ENCODE measurements around the gene SRMS.

The SRMS gene

GRCh38 chr20:63549019-63549418 lies 1.5 kb upstream of the SRMS start:
- TF ChIP-seq CTCF (conservative IDR thresholded peaks at IDR 0.05): no peak
- no peak overlapping the region for H3K27ac ChIP-seq

GRCh38 chr20:63548542-63548941 lies 993 bp upstream of the SRMS start:
- TF ChIP-seq CTCF (conservative IDR thresholded peaks at IDR 0.05): no peak
- no peak overlapping the region for H3K27ac ChIP-seq

GRCh38 chr20:63546956-63547724 lies 409 bp downstream of the SRMS start:
- no peak overlapping the region for H3K27ac ChIP-seq
- TF ChIP-seq CTCF (conservative IDR thresholded peaks at IDR 0.05): no peak

- no peak for TF ChIP-seq CTCF (conservative IDR thresholded peaks at IDR 0.05)
- no peak overlapping the region for H3K27ac ChIP-seq
These were observed 1.1 kb downstream of the SRMS start for GRCh38 chr20:63546256-63546955.

- no peak overlapping the region for H3K27ac ChIP-seq
- TF ChIP-seq CTCF (conservative IDR thresholded peaks at IDR 0.05): no peak
These were observed 1.7 kb downstream of the SRMS start for GRCh38 chr20:63545814-63546213.

GRCh38 chr20:63544958-63545516 lies 2.5 kb downstream of the SRMS start:
- no peak for TF ChIP-seq CTCF (conservative IDR thresholded peaks at IDR 0.05)
- H3K27ac ChIP-seq: no peak overlapping the region

DNA sequence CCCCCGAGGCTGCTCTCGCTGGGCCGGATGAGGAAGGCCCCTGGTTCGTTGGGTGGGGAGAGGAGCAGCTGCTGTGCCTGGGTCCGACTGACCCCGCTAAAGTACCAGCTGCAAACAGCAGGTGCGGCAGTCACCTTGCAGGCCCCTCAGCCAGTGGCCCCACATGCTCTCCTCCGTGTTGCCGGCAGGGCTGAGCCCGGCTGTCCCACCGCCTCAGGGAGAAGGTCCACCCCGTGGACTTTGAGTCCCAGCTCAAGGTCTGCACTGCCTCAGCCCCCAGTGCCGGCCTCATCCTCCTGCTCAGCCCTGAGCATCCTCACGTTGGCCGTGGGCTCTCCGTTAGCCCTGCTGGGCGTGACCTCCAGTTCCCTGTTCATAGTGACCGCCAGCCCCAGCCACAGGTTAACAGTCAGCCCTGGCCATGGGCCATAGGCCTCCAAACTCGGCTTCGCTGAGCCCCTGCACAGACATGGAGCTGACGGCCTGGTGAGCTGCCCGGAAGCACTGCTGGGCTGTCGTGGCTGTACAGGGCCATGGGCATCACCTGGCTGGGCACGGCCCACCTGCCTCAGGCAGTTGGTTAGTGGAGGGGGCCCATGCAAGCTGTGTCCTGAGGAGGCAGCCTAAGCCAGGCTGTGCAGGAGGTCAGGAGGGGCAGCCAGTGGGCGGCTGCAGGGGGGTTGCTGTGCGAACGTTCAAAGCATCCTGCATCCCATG lies 3.1 kb downstream of the SRMS start:
- no peak for TF ChIP-seq CTCF (conservative IDR thresholded peaks at IDR 0.05)
- H3K27ac ChIP-seq: no peak overlapping the region
